Naive thymus-derived CD4-positive, alpha-beta T cell (primary cell): ENCODE data around the gene SPRN. TPM values are rescaled to one million over a fixed set of nuclear protein-coding genes. Genes with fewer than 3 reads are reported as not detected.
"Not testable (repeated sequence)": the region's sequence is repeated elsewhere in the genome, so short reads cannot be mapped to it uniquely, and the experiment has no call there.

ENCODE experiments used
- ATAC-seq: fragments of 150-1000 bp; cut with Tn5 transposase; 2 replicates; pipeline ENCODE4 v1.10.0; 2021; ENCODE audit warnings: mild to moderate bottlenecking, moderate library complexity
- CTCF ChIA-PET: fragments of 350-600 bp; sonication (Branson Sonifier 250); formaldehyde crosslinking; loops from one replicate; lab custom pipeline; 2021; ENCODE audit warnings: antibody characterized with exemption; lab: Charles Lee
- POLR2A ChIA-PET: fragments of 350-600 bp; sonication (Branson Sonifier 250); formaldehyde crosslinking; loops from one replicate; lab custom pipeline; 2021; ENCODE audit warnings: antibody characterized with exemption, inconsistent platforms; lab: Charles Lee
- DNase-seq, 9 donors: peaks; one replicate each; pipeline versions ENCODE4 v3.0.0 to v3.0.0-alpha.2; 2020 to 2022; ENCODE audit warnings: mixed read lengths in 1 of 9
- H3K27ac ChIP-seq: one replicate; pipeline ENCODE4 v1.7.0; 2013; ENCODE audit warnings: mild to moderate bottlenecking, low read depth, low read length, moderate library complexity
- H3K27me3 ChIP-seq, 2 donors: one replicate each; pipeline ENCODE4 v1.7.0; 2013; ENCODE audit warnings: low read length in 2 of 2, mild to moderate bottlenecking in 2 of 2, moderate library complexity in 2 of 2; ENCODE audit not compliant: control insufficient read depth in 2 of 2, insufficient read depth in 2 of 2
- H3K36me3 ChIP-seq, 3 experiments: 1 replicate in 2 of 3; 2 replicates in 1 of 3; pipeline ENCODE4 v1.7.0; 2013; ENCODE audit warnings: low read length in 3 of 3, mild to moderate bottlenecking in 3 of 3, moderate library complexity in 1 of 3; ENCODE audit not compliant: insufficient read depth in 3 of 3, control insufficient read depth in 2 of 3
- H3K4me1 ChIP-seq, 2 donors: one replicate each; pipeline ENCODE4 v1.7.0; 2013; ENCODE audit warnings: low read length in 2 of 2, mild to moderate bottlenecking in 2 of 2, moderate library complexity in 1 of 2; ENCODE audit not compliant: control insufficient read depth in 2 of 2, insufficient read depth in 2 of 2
- H3K4me3 ChIP-seq: 2 replicates; pipeline ENCODE4 v1.7.0; 2013; ENCODE audit warnings: mild to moderate bottlenecking, low read length
- H3K9me3 ChIP-seq, 3 experiments: 1 replicate in 2 of 3; 2 replicates in 1 of 3; pipeline ENCODE4 v1.7.0; 2013; ENCODE audit warnings: low read length in 3 of 3; ENCODE audit not compliant: control insufficient read depth in 2 of 3
- H3K27ac Mint-ChIP-seq, 9 donors: one replicate each; pipeline ENCODE4 v1.8.0; 2020 to 2022; ENCODE audit warnings: mixed read lengths in 9 of 9, mild to moderate bottlenecking in 8 of 9, moderate library complexity in 5 of 9, inconsistent platforms in 2 of 9
- H3K27me3 Mint-ChIP-seq, 5 donors: one replicate each; pipeline ENCODE4 v1.8.0; 2021 to 2022; ENCODE audit warnings: mixed read lengths in 5 of 5, mild to moderate bottlenecking in 1 of 5
- H3K36me3 Mint-ChIP-seq, 5 donors: one replicate each; pipeline ENCODE4 v1.8.0; 2020 to 2022; ENCODE audit warnings: mixed read lengths in 5 of 5, mild to moderate bottlenecking in 3 of 5, inconsistent platforms in 1 of 5
- H3K4me1 Mint-ChIP-seq, 7 donors: one replicate each; pipeline ENCODE4 v1.8.0; 2020 to 2022; ENCODE audit warnings: mixed read lengths in 7 of 7, mild to moderate bottlenecking in 3 of 7, inconsistent platforms in 1 of 7
- H3K4me3 Mint-ChIP-seq, 10 donors: one replicate each; pipeline ENCODE4 v1.8.0; 2020 to 2022; ENCODE audit warnings: mild to moderate bottlenecking in 10 of 10, mixed read lengths in 10 of 10, moderate library complexity in 6 of 10, inconsistent platforms in 2 of 10
- H3K9me3 Mint-ChIP-seq, 11 donors: one replicate each; pipeline ENCODE4 v1.8.0; 2020 to 2022; ENCODE audit warnings: mixed read lengths in 11 of 11, mild to moderate bottlenecking in 4 of 11, inconsistent platforms in 1 of 11, moderate library complexity in 1 of 11
- intact Hi-C, 2 donors: fragments of 100-400 bp; cut with micrococcal nuclease; formaldehyde crosslinking; loops; one replicate each; pipeline ENCODE4 v1.15.1; 2023
- polyA plus RNA-seq, 2 donors: library from polyadenylated mRNA; unstranded; fragments of 300-500 nt; fragmentation: Illumina TruSeq; gene quantifications; one replicate each; pipeline ENCODE4 v1.2.3, GENCODE V29; 2021
- total RNA-seq, 6 experiments: library from RNA in 5 of 6; stranded (reverse) in 5 of 6; gene quantifications; 1 replicate in 5 of 6; 2 replicates in 1 of 6; pipeline ENCODE4 v1.2.3 and lab custom pipeline; 2021 to 2026

Gene SPRN
- not detected for total RNA-seq
- polyA plus RNA-seq: under 1 TPM; 0.10 to 0.34 TPM
- total RNA-seq (lab: John Stamatoyannopoulos, UW): not detected

- H3K4me1 ChIP-seq, intact Hi-C loops, CTCF ChIA-PET, H3K9me3 ChIP-seq, ATAC-seq, H3K27me3 ChIP-seq, H3K27ac Mint-ChIP-seq, DNase-seq, H3K4me1 Mint-ChIP-seq, H3K4me3 ChIP-seq, POLR2A ChIA-PET, H3K27ac ChIP-seq, H3K36me3 Mint-ChIP-seq: not testable (repeated sequence)
- Mint-ChIP-seq H3K9me3 (peaks cover 0 to 15% (median 5%) of the 10 kb centered on the region in 11 donors), H3K4me3 (peak within 1 kb of the TSS in 7 of 10 donors; percentile 6 to 73 (median 36)), H3K27me3 (peaks cover 0 to 22% (median 0%) of the 10 kb centered on the region in 5 donors)
- peaks cover 0 to 17% (median 0%) of the 10 kb centered on the region in 3 experiments for H3K36me3 ChIP-seq
Measured at GRCh38 chr10:133424601-133425000, at the start of gene SPRN. TSS of gene SPRN (minus strand) at chr10:133424625. CDS start at chr10:133423681, 944 bp downstream.

GRCh38 chr10:133474027-133474426 is 49.6 kb upstream of the SPRN start:
- Histone ChIP-seq H3K27ac (no peak overlapping the region), H3K36me3 (no peaks in the 10 kb centered on the region), H3K9me3 (no peaks in the 10 kb centered on the region), H3K4me3 (no peak overlapping the region), H3K4me1 (peaks cover 0 to 19% of the 10 kb centered on the region in 2 donors), H3K27me3 (no peaks in the 10 kb centered on the region)
- Mint-ChIP-seq H3K9me3 (peaks cover 0 to 12% (median 3%) of the 10 kb centered on the region in 11 donors), H3K4me1 (peaks cover 6 to 21% (median 11%) of the 10 kb centered on the region in 7 donors), H3K27me3 (peaks cover 0 to 3% (median 0%) of the 10 kb centered on the region in 5 donors), H3K36me3 (peaks cover 0 to 13% (median 4%) of the 10 kb centered on the region in 5 donors), H3K27ac (no peak overlapping the region), H3K4me3 (no peak overlapping the region)
- POLR2A ChIA-PET: no interaction called here
- no peak for DNase-seq
- ATAC-seq: no peak
- intact Hi-C loops: no loop called here
- CTCF ChIA-PET: no interaction called here

GRCh38 chr10:133473270-133473669 is 48.8 kb upstream of the SPRN start:
- Histone ChIP-seq H3K27ac (no peak overlapping the region), H3K36me3 (no peaks in the 10 kb centered on the region), H3K4me3 (no peak overlapping the region), H3K27me3 (no peaks in the 10 kb centered on the region), H3K4me1 (peaks cover 0 to 19% of the 10 kb centered on the region in 2 donors), H3K9me3 (no peaks in the 10 kb centered on the region)
- DNase-seq (no peak), ATAC-seq (no peak)
- Mint-ChIP-seq H3K4me1 (peaks cover 6 to 21% (median 11%) of the 10 kb centered on the region in 7 donors), H3K9me3 (peaks cover 0 to 13% (median 5%) of the 10 kb centered on the region in 11 donors), H3K36me3 (peaks cover 0 to 17% (median 6%) of the 10 kb centered on the region in 5 donors), H3K4me3 (no peak overlapping the region), H3K27me3 (peaks cover 0 to 4% (median 0%) of the 10 kb centered on the region in 5 donors), H3K27ac (no peak overlapping the region)
- ChIA-PET CTCF (no interaction called here), POLR2A (no interaction called here)
- intact Hi-C loops: no loop called here

- intact Hi-C loops: no loop called here
- H3K27me3 Mint-ChIP-seq: peaks cover 0 to 5% (median 0%) of the 10 kb centered on the region in 5 donors
- no peak overlapping the region for H3K4me3 Mint-ChIP-seq
- peaks cover 6 to 21% (median 11%) of the 10 kb centered on the region in 7 donors for H3K4me1 Mint-ChIP-seq
- CTCF ChIA-PET: no interaction called here
- H3K4me1 ChIP-seq: peaks cover 0 to 19% of the 10 kb centered on the region in 2 donors
- H3K36me3 Mint-ChIP-seq: peaks cover 0 to 26% (median 21%) of the 10 kb centered on the region in 5 donors
- no peaks in the 10 kb centered on the region for H3K27me3 ChIP-seq
- H3K9me3 ChIP-seq: no peaks in the 10 kb centered on the region
- no peak overlapping the region for H3K27ac Mint-ChIP-seq
- ATAC-seq (no peak), DNase-seq (no peak)
- peaks cover 0 to 16% (median 7%) of the 10 kb centered on the region in 11 donors for H3K9me3 Mint-ChIP-seq
- no peak overlapping the region for H3K27ac ChIP-seq
- H3K4me3 ChIP-seq: no peak overlapping the region
- POLR2A ChIA-PET: no interaction called here
- H3K36me3 ChIP-seq: no peaks in the 10 kb centered on the region
Measured at GRCh38 chr10:133471300-133472109, 47.1 kb upstream of the SPRN start.

- H3K27ac ChIP-seq, H3K9me3 ChIP-seq, ATAC-seq, H3K4me1 ChIP-seq, intact Hi-C loops, CTCF ChIA-PET, H3K4me3 Mint-ChIP-seq, H3K4me3 ChIP-seq, H3K27me3 ChIP-seq, H3K4me1 Mint-ChIP-seq, H3K36me3 ChIP-seq, POLR2A ChIA-PET, DNase-seq, H3K27me3 Mint-ChIP-seq, H3K27ac Mint-ChIP-seq: not testable (repeated sequence)
- Mint-ChIP-seq H3K9me3 (peaks cover 0 to 16% (median 7%) of the 10 kb centered on the region in 11 donors), H3K36me3 (peaks cover 0 to 28% (median 21%) of the 10 kb centered on the region in 5 donors)
Measured at GRCh38 chr10:133469205-133469604, 44.8 kb upstream of the SPRN start.

GRCh38 chr10:133467286-133467911 is 43.0 kb upstream of the SPRN start:
- Mint-ChIP-seq H3K27ac (no peak overlapping the region), H3K9me3 (peaks cover 0 to 16% (median 7%) of the 10 kb centered on the region in 11 donors), H3K36me3 (peaks cover 0 to 26% (median 21%) of the 10 kb centered on the region in 5 donors), H3K4me1 (peaks cover 0 to 2% (median 0%) of the 10 kb centered on the region in 7 donors), H3K4me3 (no peak overlapping the region), H3K27me3 (peaks cover 0 to 5% (median 0%) of the 10 kb centered on the region in 5 donors)
- Histone ChIP-seq H3K27me3 (no peaks in the 10 kb centered on the region), H3K27ac (no peak overlapping the region), H3K4me1 (no peaks in the 10 kb centered on the region), H3K9me3 (no peaks in the 10 kb centered on the region), H3K36me3 (no peaks in the 10 kb centered on the region), H3K4me3 (no peak overlapping the region)
- DNase-seq (no peak), ATAC-seq (no peak)
- POLR2A ChIA-PET: no interaction called here
- intact Hi-C loops: no loop called here
- CTCF ChIA-PET: no interaction called here
